Inferior parietal cortex (tissue), 1 donor: Measurements from ENCODE around the gene ADGRL3.
"Not testable (repeated sequence)": the region's sequence is repeated elsewhere in the genome, so short reads cannot be mapped to it uniquely, and the experiment has no call there.

Experiments used
- DNase-seq: peaks from one replicate; pipeline ENCODE4 v3.0.0-alpha.2; 2016; ENCODE audit errors: extremely low spot score

ADGRL3 gene

GRCh38 chr4:61752617-61753016 is 552.5 kb downstream of the ADGRL3 start:
- no peak for DNase-seq

GRCh38 chr4:61753739-61754138 is 553.6 kb downstream of the ADGRL3 start:
- DNase-seq, result no peak

GRCh38 chr4:61756937-61757336 is 556.8 kb downstream of the ADGRL3 start:
- DNase-seq, result not testable (repeated sequence)

- DNase-seq, result not testable (repeated sequence)
These were observed 557.9 kb downstream of the ADGRL3 start for GRCh38 chr4:61757983-61758382.

GRCh38 chr4:61758596-61758995 is 558.5 kb downstream of the ADGRL3 start:
- DNase-seq, result not testable (repeated sequence)

- not testable (repeated sequence) for DNase-seq
These were observed 559.1 kb downstream of the ADGRL3 start for GRCh38 chr4:61759245-61759644.

GRCh38 chr4:61759885-61760284 is 559.8 kb downstream of the ADGRL3 start:
- DNase-seq, result not testable (repeated sequence)

GRCh38 chr4:61760820-61761219 is 560.7 kb downstream of the ADGRL3 start:
- no peak for DNase-seq

GRCh38 chr4:61762722-61763627 is 562.8 kb downstream of the ADGRL3 start:
- no peak for DNase-seq

- DNase-seq, result no peak
These were observed 563.6 kb downstream of the ADGRL3 start for GRCh38 chr4:61763682-61764081.

- DNase-seq, result not testable (repeated sequence)
These were observed 564.0 kb downstream of the ADGRL3 start for GRCh38 chr4:61764090-61764489.

GRCh38 chr4:61769444-61770167 is 569.5 kb downstream of the ADGRL3 start:
- DNase-seq, result not testable (repeated sequence)

- DNase-seq, result no peak
These were observed 570.3 kb downstream of the ADGRL3 start for GRCh38 chr4:61770456-61770855.

GRCh38 chr4:61771056-61771455 is 570.9 kb downstream of the ADGRL3 start:
- DNase-seq, result no peak

GRCh38 chr4:61772126-61772525 is 572.0 kb downstream of the ADGRL3 start:
- no peak for DNase-seq

- DNase-seq, result no peak
These were observed 573.6 kb downstream of the ADGRL3 start for GRCh38 chr4:61773655-61774245.

GRCh38 chr4:61782133-61782532 is 582.0 kb downstream of the ADGRL3 start:
- DNase-seq, result no peak

GRCh38 chr4:61783050-61783449 is 582.9 kb downstream of the ADGRL3 start:
- no peak for DNase-seq

GRCh38 chr4:61785761-61786160 is 585.6 kb downstream of the ADGRL3 start:
- DNase-seq, result no peak

GRCh38 chr4:61786211-61786610 is 586.1 kb downstream of the ADGRL3 start:
- DNase-seq, result no peak

GRCh38 chr4:61795998-61796397 is 595.9 kb downstream of the ADGRL3 start:
- no peak for DNase-seq

GRCh38 chr4:61799794-61800193 is 599.7 kb downstream of the ADGRL3 start:
- no peak for DNase-seq
